GM12878 (cell line): ENCODE measurements around the gene MBD3L2. TPM values are rescaled to one million over a fixed set of nuclear protein-coding genes. Genes with fewer than 3 reads are reported as not detected.

ENCODE experiments used
- ATAC-seq: fragments of 200-7000 bp; cut with Tn5 transposase; 3 replicates; pipeline ENCODE4 v1.9.1; 2020; ENCODE audit warnings: mild to moderate bottlenecking, moderate library complexity
- BruUV-seq: library from RNA; stranded (reverse); fragments of 400-500 nt; replicated peaks from 2 replicates; lab custom pipeline; 2021; lab: Mats Ljungman, UMichigan
- CTCF ChIA-PET: fragments of 300-600 bp; sonication (Branson Sonifier 250); formaldehyde crosslinking; extraction: SDS; loops from one replicate; lab custom pipeline; 2021; ENCODE audit warnings: inconsistent platforms; lab: Yijun Ruan, JAX
- POLR2A ChIA-PET: fragments of 350-600 bp; formaldehyde crosslinking; extraction: SDS; loops from one replicate; lab custom pipeline; 2021; ENCODE audit warnings: inconsistent platforms; lab: Charles Lee
- RAD21 ChIA-PET: fragments of 300-600 bp; sonication (Branson Sonifier 250); formaldehyde crosslinking; loops from one replicate; lab custom pipeline; 2023; ENCODE audit warnings: antibody characterized with exemption; ENCODE audit not compliant: unreplicated experiment; lab: Charles Lee
- SMC1A ChIA-PET: fragments of 300-600 bp; sonication (Branson Sonifier 250); formaldehyde crosslinking; loops from one replicate; lab custom pipeline; 2023; ENCODE audit not compliant: unreplicated experiment, uncharacterized antibody; lab: Charles Lee
- DNase-seq: peaks from one replicate; pipeline ENCODE4 v3.0.0-alpha.2; 2011; ENCODE audit warnings: low read depth, low spot score
- FAIRE-seq: peaks from 3 replicates; lab custom pipeline; 2011; peaks lifted over from hg19 to GRCh38; lab: Jason Lieb, UNC
- H2AFZ ChIP-seq: 2 replicates; pipeline ENCODE4 v1.6.0; 2011; ENCODE audit warnings: low read depth, low read length, control low read depth; ENCODE audit not compliant: control insufficient read depth
- H3K27ac ChIP-seq: 2 replicates; pipeline ENCODE4 v1.5.1; 2011; ENCODE audit warnings: control low read depth; ENCODE audit not compliant: control insufficient read depth, insufficient read depth
- H3K27me3 ChIP-seq, 2 experiments: replicated peaks in 1 of 2; 2 replicates each; pipeline versions ENCODE4 v1.6.0 to v1.6.1; 2011; ENCODE audit warnings: low read length in 1 of 2; ENCODE audit not compliant: control insufficient read depth in 2 of 2, insufficient read depth in 2 of 2
- H3K36me3 ChIP-seq, 2 experiments: 2 replicates each; pipeline ENCODE4 v1.5.1; 2011; ENCODE audit warnings: low read length in 1 of 2; ENCODE audit not compliant: control insufficient read depth in 2 of 2, insufficient read depth in 2 of 2
- H3K4me1 ChIP-seq: 2 replicates; pipeline ENCODE4 v1.6.1; 2011; ENCODE audit warnings: mild to moderate bottlenecking, low read length, moderate library complexity, mixed read lengths; ENCODE audit not compliant: control insufficient read depth, insufficient read depth
- H3K4me2 ChIP-seq: 2 replicates; pipeline ENCODE4 v1.6.0; 2011; ENCODE audit warnings: control low read depth; ENCODE audit not compliant: control insufficient read depth, insufficient read depth
- H3K4me3 ChIP-seq: fragments of 200-600 bp; sonication (generic); 2 replicates; pipeline ENCODE4 v1.5.1; 2016
- H3K79me2 ChIP-seq: 2 replicates; pipeline ENCODE4 v1.6.0; 2011; ENCODE audit warnings: low read length; ENCODE audit not compliant: control insufficient read depth, insufficient read depth
- H3K9ac ChIP-seq: 2 replicates; pipeline ENCODE4 v1.8.0; 2011; ENCODE audit warnings: low read length, control low read depth, mixed read lengths; ENCODE audit not compliant: control insufficient read depth, insufficient read depth
- H3K9me3 ChIP-seq: replicated peaks from 3 replicates; pipeline ENCODE4 v1.5.1; 2011; ENCODE audit warnings: mild to moderate bottlenecking, low read length; ENCODE audit not compliant: control insufficient read depth, insufficient read depth
- H4K20me1 ChIP-seq: 2 replicates; pipeline ENCODE4 v1.6.0; 2011; ENCODE audit not compliant: control insufficient read depth, insufficient read depth
- ESRRA ChIP-seq: IDR thresholded peaks from 2 replicates; pipeline ENCODE4 v1.6.1; 2012; ENCODE audit warnings: mild to moderate bottlenecking, low read length, improper control_type of control experiment
- MTA3 ChIP-seq: IDR thresholded peaks from 2 replicates; pipeline ENCODE4 v1.6.1; 2012; ENCODE audit warnings: low read length, inconsistent platforms, borderline replicate concordance
- NFYB ChIP-seq: IDR thresholded peaks from 2 replicates; pipeline ENCODE4 v1.6.1; 2011; ENCODE audit warnings: low read depth, mild to moderate bottlenecking, low read length, improper control_type of control experiment, moderate library complexity; ENCODE audit not compliant: insufficient read depth
- NR2C1 ChIP-seq: fragments of 450-650 bp; IDR thresholded peaks from 2 replicates; pipeline ENCODE4 v1.6.1; 2017; ENCODE audit warnings: antibody characterized with exemption, mild to moderate bottlenecking, moderate library complexity
- NR2F1 ChIP-seq: fragments of 450-650 bp; conservative IDR thresholded peaks from 2 replicates; pipeline ENCODE4 v1.6.1; 2017; ENCODE audit warnings: mild to moderate bottlenecking
- PAX5 ChIP-seq: IDR thresholded peaks from 2 replicates; pipeline ENCODE4 v1.6.1; 2011; ENCODE audit warnings: low read depth, low read length, borderline replicate concordance
- RAD51 ChIP-seq: fragments of 450-650 bp; IDR thresholded peaks from 2 replicates; pipeline ENCODE4 v1.6.1; 2016; ENCODE audit warnings: moderate library complexity, mild to moderate bottlenecking, inconsistent platforms
- SMARCA5 ChIP-seq: fragments of 450-650 bp; IDR thresholded peaks from 2 replicates; pipeline ENCODE4 v1.6.1; 2017; ENCODE audit warnings: mild to moderate bottlenecking
- TARDBP ChIP-seq: IDR thresholded peaks from 2 replicates; pipeline ENCODE4 v1.6.1; 2016; ENCODE audit warnings: borderline replicate concordance
- TCF3 ChIP-seq: IDR thresholded peaks from 2 replicates; pipeline ENCODE4 v1.6.1; 2012; ENCODE audit warnings: low read depth, mild to moderate bottlenecking, low read length, borderline replicate concordance; ENCODE audit not compliant: insufficient read depth
- USF1 ChIP-seq: IDR thresholded peaks from 2 replicates; pipeline ENCODE4 v1.6.1; 2011; ENCODE audit warnings: borderline replicate concordance, low read depth, mild to moderate bottlenecking, moderate library complexity, mixed read lengths, low read length; ENCODE audit not compliant: insufficient read depth; ENCODE audit errors: extremely low read length
- WGBS: methylation state at CpG from one replicate; pipeline ENCODE4 v1.1.6; 2016; ENCODE audit warnings: low lambda C conversion rate; ENCODE audit not compliant: insufficient replicate concordance, insufficient coverage; ENCODE audit errors: missing lambda C conversion rate; 5-methylcytosine and 5-hydroxymethylcytosine counted together
- in situ Hi-C: fragments of 300-500 bp; cut with MboI; formaldehyde crosslinking; loops from 9 replicates; pipeline ENCODE4 v1.14.3; 2018; ENCODE audit warnings: mixed read lengths
- intact Hi-C: fragments of 100-400 bp; cut with micrococcal nuclease; formaldehyde crosslinking; loops from one replicate; pipeline ENCODE4 v1.14.2; 2022; ENCODE audit not compliant: unreplicated experiment
- polyA plus RNA-seq, 11 experiments: library from polyadenylated mRNA; depleted of rRNA in 4 of 11; unstranded in 6 of 11; stranded (reverse) in 5 of 11; fragments of >200 nt; fragmentation: Nextera tagmentation in 4 of 11; fragmentation: Illumina TruSeq in 1 of 11; extraction: Ambion mirVana in 4 of 11; extraction: Trizol in 1 of 11; gene quantifications; 1 replicate in 1 of 11; 2 replicates in 10 of 11; pipeline versions ENCODE4 v1.2.1 to v1.2.3, GENCODE V29; 2011 to 2016; ENCODE audit warnings: inconsistent platforms in 2 of 11, missing spikeins in 2 of 11, low read depth in 1 of 11
- total RNA-seq, 4 experiments: library from RNA; depleted of rRNA in 3 of 4; stranded (reverse); fragments of >200 nt in 3 of 4; fragmentation: Illumina TruSeq in 1 of 4; extraction: Trizol in 1 of 4; gene quantifications; 2 replicates each; pipeline versions ENCODE4 v1.2.1 to v1.2.3, GENCODE V29; 2013 to 2021
- TF ChIP-seq, protein P1 (sequence below): fragments of 450-650 bp; IDR thresholded peaks from 2 replicates; pipeline ENCODE4 v1.6.1; 2016; ENCODE audit warnings: mild to moderate bottlenecking
- TF ChIP-seq, protein P2 (sequence below): IDR thresholded peaks from 2 replicates; pipeline ENCODE4 v1.6.1; 2011; ENCODE audit warnings: low read depth, low read length, improper control_type of control experiment, borderline replicate concordance

The MBD3L2 gene
- total and polyA plus RNA-seq, 10 of the 15 experiments (the other 5 are each of a cell fraction or from before 2014, with no cell fraction given) = not detected

DNA sequence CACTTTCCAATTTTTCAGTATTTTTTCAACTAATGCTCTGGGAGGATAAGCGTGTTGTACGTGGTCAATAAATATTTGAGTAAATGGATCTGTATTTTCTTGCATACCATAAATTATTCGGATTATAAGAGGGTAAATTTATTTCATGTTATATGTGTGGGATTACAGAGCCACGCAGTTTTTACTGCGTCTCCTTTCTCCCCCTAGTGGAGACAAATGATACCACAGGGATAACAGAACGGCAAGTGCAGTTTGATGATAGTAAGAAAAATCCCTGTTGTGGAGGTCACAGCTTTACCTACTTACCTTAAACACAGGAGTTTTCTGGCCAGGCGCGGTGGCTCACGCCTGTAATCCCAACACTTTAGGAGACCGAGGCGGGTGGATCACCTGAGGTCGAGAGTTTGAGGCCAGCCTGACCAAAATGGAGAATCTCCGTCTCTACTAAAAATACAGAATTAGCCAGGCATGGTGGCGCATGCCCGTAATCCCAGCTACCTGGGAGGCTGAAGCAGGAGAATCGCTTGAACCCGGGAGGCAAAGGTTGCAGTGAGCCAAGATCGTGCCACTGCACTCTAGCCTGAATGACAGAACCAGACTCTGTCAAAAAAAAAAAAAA, 44.7 kb upstream of the MBD3L2 start (continued):
- TF ChIP-seq, protein P1, sequence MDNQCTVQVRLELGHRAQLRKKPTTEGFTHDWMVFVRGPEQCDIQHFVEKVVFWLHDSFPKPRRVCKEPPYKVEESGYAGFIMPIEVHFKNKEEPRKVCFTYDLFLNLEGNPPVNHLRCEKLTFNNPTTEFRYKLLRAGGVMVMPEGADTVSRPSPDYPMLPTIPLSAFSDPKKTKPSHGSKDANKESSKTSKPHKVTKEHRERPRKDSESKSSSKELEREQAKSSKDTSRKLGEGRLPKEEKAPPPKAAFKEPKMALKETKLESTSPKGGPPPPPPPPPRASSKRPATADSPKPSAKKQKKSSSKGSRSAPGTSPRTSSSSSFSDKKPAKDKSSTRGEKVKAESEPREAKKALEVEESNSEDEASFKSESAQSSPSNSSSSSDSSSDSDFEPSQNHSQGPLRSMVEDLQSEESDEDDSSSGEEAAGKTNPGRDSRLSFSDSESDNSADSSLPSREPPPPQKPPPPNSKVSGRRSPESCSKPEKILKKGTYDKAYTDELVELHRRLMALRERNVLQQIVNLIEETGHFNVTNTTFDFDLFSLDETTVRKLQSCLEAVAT = no peak
- no peak for TF ChIP-seq MTA3
- TF ChIP-seq, all 136 proteins: peak for 0

- H3K27ac ChIP-seq = no peak overlapping the region
- ChIA-PET POLR2A (interaction anchor here (1.3 to 1.8 kb wide), 2 partner anchors 9 to 80 kb away, joined by 3 to 7 read pairs; no protein-coding TSS in a partner anchor), RAD21 (interaction anchor here (1.3 kb wide), 1 partner anchor 9 kb away, joined by 9 read pairs; no protein-coding TSS in a partner anchor), SMC1A (interaction anchor here (0.9 to 1.7 kb wide), 4 partner anchors 9 to 63 kb away, joined by 3 to 11 read pairs (median 8); partner anchors contain the start of gene ZNF557), CTCF (interaction anchor here (1.4 kb wide), 1 partner anchor 9 kb away, joined by 4 read pairs; no protein-coding TSS in a partner anchor)
- no peak for DNase-seq
- no peak overlapping the region for H3K4me2 ChIP-seq
- WGBS = 43% methylated on average over 11 of the region's 11 CpGs
- no peak for FAIRE-seq
- H3K79me2 ChIP-seq = no peaks in the 10 kb centered on the region
- peaks cover 12% of the 10 kb centered on the region for H3K4me1 ChIP-seq
- intact Hi-C loops = no loop called here
- no peaks in the 10 kb centered on the region for H3K27me3 ChIP-seq
- no peak overlapping the region for H2AFZ ChIP-seq
- no peaks in the 10 kb centered on the region; the same call in 2 of the 3 replicates for H3K9me3 ChIP-seq
- no peaks in the 10 kb centered on the region for H4K20me1 ChIP-seq
- BruUV-seq = no TSS peak
- TF ChIP-seq NR2F1 (peak; percentile 63; the same call in 1 of the 2 replicates), RAD51 (peak; percentile 89), ESRRA (no peak), NFYB (peak; percentile 45; the same call in 1 of the 2 replicates), TCF3 (no peak), PAX5 (no peak), SMARCA5 (no peak), USF1 (peak; percentile 68), NR2C1 (peak; percentile 72), TARDBP (no peak)
- TF ChIP-seq, protein P2, sequence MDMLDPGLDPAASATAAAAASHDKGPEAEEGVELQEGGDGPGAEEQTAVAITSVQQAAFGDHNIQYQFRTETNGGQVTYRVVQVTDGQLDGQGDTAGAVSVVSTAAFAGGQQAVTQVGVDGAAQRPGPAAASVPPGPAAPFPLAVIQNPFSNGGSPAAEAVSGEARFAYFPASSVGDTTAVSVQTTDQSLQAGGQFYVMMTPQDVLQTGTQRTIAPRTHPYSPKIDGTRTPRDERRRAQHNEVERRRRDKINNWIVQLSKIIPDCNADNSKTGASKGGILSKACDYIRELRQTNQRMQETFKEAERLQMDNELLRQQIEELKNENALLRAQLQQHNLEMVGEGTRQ = peak; percentile 71
- H3K4me3 ChIP-seq = no peak overlapping the region
- peak; percentile 41 for ATAC-seq
- in situ Hi-C loops = no loop called here
- H3K9ac ChIP-seq = no peak overlapping the region
- no peaks in the 10 kb centered on the region for H3K36me3 ChIP-seq
These were observed 42.9 kb upstream of the MBD3L2 start for GRCh38 chr19:7006135-7006704.
